ENCODE data around the gene LRRC41. TPM values are rescaled to one million over a fixed set of nuclear protein-coding genes. Genes with fewer than 3 reads are reported as not detected.
A peak's percentile ranks its signal among the peaks of the same experiment; 100 is the strongest.

Gene LRRC41
- total RNA-seq, 1 donor from 2014 or later, result 93.4 TPM

GRCh38 chr1:46343351-46343695 lies 39.9 kb upstream of the LRRC41 start:
- Mint-ChIP-seq H3K9me3 (ENCODE audit: unreplicated experiment) (no peaks in the 10 kb centered on the region), H3K4me3 (ENCODE audit: unreplicated experiment) (no peak overlapping the region), H3K27me3 (ENCODE audit: unreplicated experiment) (no peaks in the 10 kb centered on the region), H3K27ac (ENCODE audit: unreplicated experiment) (no peak overlapping the region), H3K36me3 (ENCODE audit: unreplicated experiment) (peaks cover 27% of the 10 kb centered on the region), H3K4me1 (ENCODE audit: unreplicated experiment) (peaks cover 36% of the 10 kb centered on the region)
- no peak for DNase-seq (ENCODE audit: extremely low spot score, unreplicated experiment)
- TF ChIP-seq CTCF (IDR thresholded peaks at IDR 0.05), result no peak

GRCh38 chr1:46342677-46343350 lies 39.4 kb upstream of the LRRC41 start:
- Mint-ChIP-seq H3K4me3 (ENCODE audit: unreplicated experiment) (peak overlapping the region; percentile 99), H3K9me3 (ENCODE audit: unreplicated experiment) (no peaks in the 10 kb centered on the region), H3K36me3 (ENCODE audit: unreplicated experiment) (peaks cover 24% of the 10 kb centered on the region), H3K27me3 (ENCODE audit: unreplicated experiment) (no peaks in the 10 kb centered on the region), H3K4me1 (ENCODE audit: unreplicated experiment) (peaks cover 32% of the 10 kb centered on the region), H3K27ac (ENCODE audit: unreplicated experiment) (peak overlapping the region; percentile 20)
- no peak for DNase-seq (ENCODE audit: extremely low spot score, unreplicated experiment)
- TF ChIP-seq CTCF (IDR thresholded peaks at IDR 0.05), result no peak

- TF ChIP-seq CTCF (IDR thresholded peaks at IDR 0.05), result peak; percentile 26
- Mint-ChIP-seq H3K4me1 (ENCODE audit: unreplicated experiment) (peaks cover 32% of the 10 kb centered on the region), H3K36me3 (ENCODE audit: unreplicated experiment) (peaks cover 19% of the 10 kb centered on the region), H3K27ac (ENCODE audit: unreplicated experiment) (peak overlapping the region; percentile 100), H3K9me3 (ENCODE audit: unreplicated experiment) (no peaks in the 10 kb centered on the region), H3K27me3 (ENCODE audit: unreplicated experiment) (no peaks in the 10 kb centered on the region), H3K4me3 (ENCODE audit: unreplicated experiment) (peak overlapping the region; percentile 99)
- DNase-seq (ENCODE audit: extremely low spot score, unreplicated experiment), result no peak
These were observed 38.8 kb upstream of the LRRC41 start for GRCh38 chr1:46342084-46342656.

GRCh38 chr1:46341222-46342083 lies 38.0 kb upstream of the LRRC41 start:
- DNase-seq (ENCODE audit: extremely low spot score, unreplicated experiment), result no peak
- H3K27me3 Mint-ChIP-seq (ENCODE audit: unreplicated experiment), result no peaks in the 10 kb centered on the region
- H3K4me1 Mint-ChIP-seq (ENCODE audit: unreplicated experiment), result peaks cover 32% of the 10 kb centered on the region
- H3K4me3 Mint-ChIP-seq (ENCODE audit: unreplicated experiment), result peak overlapping the region; percentile 99
- H3K36me3 Mint-ChIP-seq (ENCODE audit: unreplicated experiment), result peaks cover 13% of the 10 kb centered on the region
- peak overlapping the region; percentile 100 for H3K27ac Mint-ChIP-seq (ENCODE audit: unreplicated experiment)
- no peak for TF ChIP-seq CTCF (IDR thresholded peaks at IDR 0.05)
- H3K9me3 Mint-ChIP-seq (ENCODE audit: unreplicated experiment), result no peaks in the 10 kb centered on the region

Measured in osteocyte (in vitro differentiated cells).